Keratinocyte (primary cell): ENCODE measurements around the gene DMBX1. TPM values are rescaled to one million over a fixed set of nuclear protein-coding genes. Genes with fewer than 3 reads are reported as not detected.

ENCODE experiments used
- DNase-seq: peaks from one replicate; pipeline ENCODE4 v3.0.0-alpha.2; 2011; ENCODE audit warnings: low read depth, missing footprints, low spot score
- FAIRE-seq: peaks from 2 replicates; lab custom pipeline; 2011; peaks lifted over from hg19 to GRCh38; lab: Jason Lieb, UNC
- H2AFZ ChIP-seq: 2 replicates; pipeline ENCODE4 v1.6.0; 2012; ENCODE audit warnings: low read length, control low read depth, inconsistent platforms; ENCODE audit not compliant: control insufficient read depth
- H3K27ac ChIP-seq: 2 replicates; pipeline ENCODE4 v1.5.1; 2011; ENCODE audit warnings: low read length; ENCODE audit not compliant: control insufficient read depth, insufficient read depth
- H3K27me3 ChIP-seq: 3 replicates; pipeline ENCODE4 v1.6.0; 2011; ENCODE audit warnings: low read length; ENCODE audit not compliant: control insufficient read depth, insufficient read depth; ENCODE audit errors: extremely low read depth
- H3K36me3 ChIP-seq, 2 experiments: 2 replicates in 1 of 2; 3 replicates in 1 of 2; pipeline ENCODE4 v1.5.1; 2011; ENCODE audit warnings: low read length in 2 of 2, mild to moderate bottlenecking in 1 of 2; ENCODE audit not compliant: control insufficient read depth in 2 of 2, insufficient read depth in 2 of 2; ENCODE audit errors: extremely low read depth in 1 of 2
- H3K4me1 ChIP-seq: 3 replicates; pipeline ENCODE4 v1.5.1; 2011; ENCODE audit warnings: low read length; ENCODE audit not compliant: control insufficient read depth, insufficient read depth; ENCODE audit errors: extremely low read depth
- H3K4me2 ChIP-seq: 3 replicates; pipeline ENCODE4 v1.6.0; 2011; ENCODE audit warnings: low read depth, low read length; ENCODE audit not compliant: control insufficient read depth, insufficient read depth; ENCODE audit errors: extremely low read depth
- H3K4me3 ChIP-seq, 3 experiments: fragments of 200-600 bp in 1 of 3; sonication (generic) in 1 of 3; 2 replicates in 2 of 3; 3 replicates in 1 of 3; pipeline ENCODE4 v1.5.1; 2011 to 2016; ENCODE audit warnings: low read length in 3 of 3, mild to moderate bottlenecking in 3 of 3, control low read depth in 2 of 3, inconsistent platforms in 1 of 3, low read depth in 1 of 3, mixed read lengths in 1 of 3, mixed run types in 1 of 3, moderate library complexity in 1 of 3; ENCODE audit not compliant: control insufficient read depth in 2 of 3, insufficient read depth in 2 of 3; ENCODE audit errors: extremely low read depth in 1 of 3
- H3K79me2 ChIP-seq: 2 replicates; pipeline ENCODE4 v1.6.0; 2012; ENCODE audit warnings: low read length; ENCODE audit not compliant: control insufficient read depth, insufficient read depth
- H3K9ac ChIP-seq: 3 replicates; pipeline ENCODE4 v1.6.0; 2011; ENCODE audit warnings: low read length; ENCODE audit not compliant: control insufficient read depth, insufficient read depth; ENCODE audit errors: extremely low read depth
- H3K9me1 ChIP-seq: 3 replicates; pipeline ENCODE4 v1.6.0; 2011; ENCODE audit warnings: low read length; ENCODE audit not compliant: control insufficient read depth, insufficient read depth; ENCODE audit errors: extremely low read depth
- H3K9me3 ChIP-seq: 2 replicates; pipeline ENCODE4 v1.5.1; 2012; ENCODE audit warnings: low read depth, low read length; ENCODE audit not compliant: control insufficient read depth
- H4K20me1 ChIP-seq: 3 replicates; pipeline ENCODE4 v1.6.0; 2011; ENCODE audit warnings: low read length; ENCODE audit not compliant: control insufficient read depth, insufficient read depth; ENCODE audit errors: extremely low read depth
- CTCF ChIP-seq, 3 experiments: IDR thresholded peaks in 1 of 3; conservative IDR thresholded peaks in 1 of 3; optimal IDR thresholded peaks in 1 of 3; 2 replicates in 2 of 3; 3 replicates in 1 of 3; pipeline versions ENCODE3 to v1.5.1; 2011; ENCODE audit warnings: low read length in 3 of 3, mild to moderate bottlenecking in 3 of 3, moderate library complexity in 2 of 3, control low read depth in 1 of 3, inconsistent platforms in 1 of 3; ENCODE audit not compliant: insufficient read depth in 2 of 3; ENCODE audit errors: extremely low read depth in 1 of 3
- EZH2 ChIP-seq: IDR thresholded peaks from one replicate; pipeline ENCODE4 v1.6.1; 2012; ENCODE audit warnings: inconsistent platforms, mild to moderate bottlenecking, low read length, moderate library complexity
- dilution Hi-C: fragments of 300-500 bp; cut with MboI; formaldehyde crosslinking; loops from one replicate; pipeline ENCODE4 v1.7.0; 2020; ENCODE audit warnings: low sequenced_read_pairs; ENCODE audit not compliant: extremely low pct_ligation_motif_present
- polyA plus RNA-seq, 5 experiments: library from polyadenylated mRNA; depleted of rRNA in 3 of 5; stranded (reverse) in 3 of 5; stranded (forward) in 1 of 5; unstranded in 1 of 5; fragments of >200 nt; gene quantifications; 1 replicate in 1 of 5; 2 replicates in 3 of 5; 3 replicates in 1 of 5; pipeline versions ENCODE4 v1.2.1 to v1.2.3, GENCODE V29; 2011 to 2012; ENCODE audit warnings: missing spikeins in 2 of 5, low read depth in 1 of 5, low replicate concordance in 1 of 5

Gene DMBX1
- polyA plus RNA-seq, 1 donor (not counting 4 experiments of a cell fraction or from before 2014, with no cell fraction given) = not detected

DNA sequence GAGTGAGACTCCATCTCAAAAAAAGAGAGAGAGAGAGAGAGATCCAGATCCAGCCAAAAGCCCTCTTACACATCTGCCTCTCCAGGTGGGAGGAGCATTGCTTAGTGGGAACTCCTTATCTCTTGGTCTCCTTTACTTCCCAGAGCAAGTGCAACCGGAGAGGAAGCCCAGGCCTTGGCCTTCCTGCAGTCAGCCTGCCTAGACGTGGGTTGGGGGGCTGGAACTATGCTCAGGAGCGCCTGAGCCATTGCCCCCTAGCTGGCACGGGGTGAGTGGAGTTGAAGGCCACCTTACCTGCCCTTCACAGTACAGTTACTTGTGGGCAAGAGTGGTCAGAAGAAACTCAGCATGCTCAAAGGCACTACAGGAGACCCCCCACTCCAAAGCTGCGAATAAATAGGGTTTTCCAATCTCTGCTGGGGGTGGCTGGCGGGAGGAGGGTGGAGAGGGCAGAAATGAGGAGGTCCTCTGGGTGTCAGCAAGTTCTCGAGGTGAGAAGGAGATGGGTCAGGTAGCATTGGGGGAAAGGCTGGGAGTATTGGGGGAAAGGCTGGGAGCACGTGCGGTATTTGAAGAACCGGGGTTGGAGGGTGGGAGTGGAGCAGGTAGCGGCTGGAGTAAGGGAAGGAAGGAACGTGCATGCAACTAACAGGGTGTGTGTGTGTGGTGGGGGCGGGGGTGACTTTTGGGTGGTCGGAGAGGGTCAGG, 4.7 kb upstream of the DMBX1 start:
- no peaks in the 10 kb centered on the region for H3K79me2 ChIP-seq
- peaks cover 1% of the 10 kb centered on the region for H3K4me1 ChIP-seq
- TF ChIP-seq CTCF (optimal IDR thresholded peaks at IDR 0.05 in 1 of 3, IDR thresholded peaks at IDR 0.05 in 1 of 3, conservative IDR thresholded peaks at IDR 0.05 in 1 of 3; ENCODE audit: extremely low read depth in 1 of 3, insufficient read depth in 2 of 3, low read length in 3 of 3) (no peak), EZH2 (no peak)
- no peaks in the 10 kb centered on the region for H3K36me3 ChIP-seq
- dilution Hi-C loops = no loop called here
- no peak overlapping the region for H3K27ac ChIP-seq
- H3K9me3 ChIP-seq = no peaks in the 10 kb centered on the region
- H3K4me3 ChIP-seq = no peak overlapping the region
- no peak overlapping the region for H2AFZ ChIP-seq
- no peak overlapping the region for H3K4me2 ChIP-seq
- no peak for DNase-seq
- peaks cover 50% of the 10 kb centered on the region for H3K27me3 ChIP-seq
- no peak for FAIRE-seq
- no peaks in the 10 kb centered on the region for H3K9me1 ChIP-seq
- H4K20me1 ChIP-seq = peaks cover 2% of the 10 kb centered on the region
- H3K9ac ChIP-seq = no peak overlapping the region

- H3K27ac ChIP-seq = no peak overlapping the region
- H3K9ac ChIP-seq = no peak overlapping the region
- H3K36me3 ChIP-seq = no peaks in the 10 kb centered on the region
- peaks cover 56% of the 10 kb centered on the region for H3K27me3 ChIP-seq
- H2AFZ ChIP-seq = no peak overlapping the region
- dilution Hi-C loops = no loop called here
- DNase-seq (no peak), FAIRE-seq (no peak)
- H3K4me1 ChIP-seq = peaks cover 8% of the 10 kb centered on the region
- H3K9me3 ChIP-seq = no peaks in the 10 kb centered on the region
- H4K20me1 ChIP-seq = peaks cover 2% of the 10 kb centered on the region
- no peak overlapping the region for H3K4me2 ChIP-seq
- TF ChIP-seq CTCF (optimal IDR thresholded peaks at IDR 0.05 in 1 of 3, IDR thresholded peaks at IDR 0.05 in 1 of 3, conservative IDR thresholded peaks at IDR 0.05 in 1 of 3; ENCODE audit: extremely low read depth in 1 of 3, insufficient read depth in 2 of 3, low read length in 3 of 3) (no peak), EZH2 (no peak)
- no peak overlapping the region for H3K4me3 ChIP-seq
- no peaks in the 10 kb centered on the region for H3K79me2 ChIP-seq
- no peaks in the 10 kb centered on the region for H3K9me1 ChIP-seq
Measured at GRCh38 chr1:46485564-46486431, 3.8 kb upstream of the DMBX1 start.
